Measurements from ENCODE around the gene ZBTB45. TPM values are rescaled to one million over a fixed set of nuclear protein-coding genes. Genes with fewer than 3 reads are reported as not detected.
A peak's percentile ranks its signal among the peaks of the same experiment; 100 is the strongest.

Gene ZBTB45
- total RNA-seq, 4 donors from 2014 or later: 7.4 to 21.6 (median 14.3) TPM

- H3K4me3 ChIP-seq: no peak overlapping the region
- no peaks in the 10 kb centered on the region for H3K9me3 ChIP-seq
- H3K27me3 ChIP-seq: no peaks in the 10 kb centered on the region
- H3K4me1 ChIP-seq: peaks cover 0 to 18% (median 6%) of the 10 kb centered on the region in 4 donors
- no peak overlapping the region for H3K27ac ChIP-seq
- no peak for DNase-seq
- TF ChIP-seq CTCF (IDR thresholded peaks at IDR 0.05) (no peak), POLR2A (IDR thresholded peaks at IDR 0.05) (no peak)
- peaks cover 0 to 17% (median 0%) of the 10 kb centered on the region in 3 donors for H3K36me3 ChIP-seq
Measured at GRCh38 chr19:58479303-58479702, 40.3 kb downstream of the ZBTB45 start.

DNA sequence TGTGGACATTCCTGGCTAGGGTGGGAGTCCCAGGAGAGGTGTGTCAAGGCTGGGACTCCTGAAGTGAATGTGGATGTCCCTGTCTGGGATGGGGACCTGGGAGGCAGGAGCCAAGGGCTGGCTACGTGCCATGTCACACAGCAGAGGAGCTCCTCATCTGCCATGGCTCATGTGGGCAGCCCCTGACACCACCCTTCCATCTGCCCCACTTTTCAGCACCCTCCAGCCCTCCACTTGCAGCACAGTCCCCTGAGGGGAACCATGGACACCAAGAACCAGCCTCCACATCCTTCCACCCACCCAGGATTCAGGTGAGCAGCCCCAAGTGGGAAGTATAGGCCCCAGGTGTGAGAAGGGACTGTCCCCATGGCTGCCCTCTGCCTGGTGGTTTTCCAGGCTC is 41.7 kb downstream of the ZBTB45 start:
- Histone ChIP-seq H3K36me3 (peaks cover 0 to 20% (median 0%) of the 10 kb centered on the region in 3 donors), H3K27ac (no peak overlapping the region), H3K27me3 (no peaks in the 10 kb centered on the region), H3K4me3 (no peak overlapping the region), H3K4me1 (peaks cover 0 to 18% (median 6%) of the 10 kb centered on the region in 4 donors), H3K9me3 (no peaks in the 10 kb centered on the region)
- no peak for TF ChIP-seq CTCF (IDR thresholded peaks at IDR 0.05)
- no peak for TF ChIP-seq POLR2A (IDR thresholded peaks at IDR 0.05)
- DNase-seq: no peak

DNA sequence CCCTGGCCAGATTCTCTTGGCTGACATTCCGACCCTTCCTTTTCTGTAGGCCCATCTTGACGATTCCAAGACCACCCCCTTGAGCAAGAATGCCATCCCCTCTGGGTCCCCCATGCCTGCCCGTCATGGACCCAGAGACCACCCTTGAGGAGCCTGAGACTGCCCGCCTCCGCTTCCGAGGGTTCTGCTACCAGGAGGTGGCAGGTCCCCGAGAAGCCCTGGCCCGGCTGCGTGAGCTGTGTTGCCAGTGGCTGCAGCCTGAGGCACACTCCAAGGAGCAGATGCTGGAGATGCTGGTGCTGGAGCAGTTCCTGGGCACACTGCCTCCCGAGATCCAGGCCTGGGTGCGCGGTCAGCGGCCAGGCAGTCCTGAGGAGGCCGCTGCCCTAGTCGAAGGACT is 42.5 kb downstream of the ZBTB45 start:
- Histone ChIP-seq H3K36me3 (peaks cover 0 to 28% (median 0%) of the 10 kb centered on the region in 3 donors), H3K27ac (peak overlapping the region in 1 of 4 donors; percentile 85), H3K27me3 (no peaks in the 10 kb centered on the region), H3K9me3 (no peaks in the 10 kb centered on the region), H3K4me3 (no peak overlapping the region), H3K4me1 (peaks cover 0 to 18% (median 6%) of the 10 kb centered on the region in 4 donors)
- TF ChIP-seq POLR2A (IDR thresholded peaks at IDR 0.05) (no peak), CTCF (IDR thresholded peaks at IDR 0.05) (no peak)
- no peak for DNase-seq

DNA sequence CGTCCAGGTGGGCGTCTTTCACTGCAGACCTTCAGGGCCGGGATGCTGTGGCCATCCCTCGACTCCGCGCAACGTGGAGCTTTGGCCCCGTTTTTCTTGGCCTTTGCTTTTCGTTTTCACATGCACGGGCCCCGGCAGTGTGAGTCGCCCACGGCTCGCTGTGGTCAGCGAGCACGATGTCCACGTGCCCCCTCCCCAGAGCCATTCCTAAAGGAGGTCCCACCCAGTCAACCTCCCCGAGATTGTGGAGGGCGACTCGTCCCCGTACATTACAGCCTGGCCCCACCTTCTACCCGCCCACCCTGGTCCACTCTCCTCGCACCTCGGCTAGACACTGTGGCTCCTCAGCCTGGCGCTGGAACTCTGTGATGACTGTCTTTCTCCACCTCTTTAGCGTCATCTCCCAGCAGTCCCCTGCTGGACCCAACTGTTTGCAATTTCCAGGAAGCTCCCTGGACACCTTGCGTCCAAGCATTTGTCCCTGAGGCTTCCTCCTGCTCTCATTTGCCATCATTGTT is 43.1 kb downstream of the ZBTB45 start:
- no peaks in the 10 kb centered on the region for H3K27me3 ChIP-seq
- peaks cover 0 to 18% (median 6%) of the 10 kb centered on the region in 4 donors for H3K4me1 ChIP-seq
- peaks cover 0 to 32% (median 0%) of the 10 kb centered on the region in 3 donors for H3K36me3 ChIP-seq
- peak overlapping the region; percentile 66 to 71 (median 68) for H3K4me3 ChIP-seq
- no peak for DNase-seq
- TF ChIP-seq POLR2A (IDR thresholded peaks at IDR 0.05): no peak
- TF ChIP-seq CTCF (IDR thresholded peaks at IDR 0.05): no peak
- H3K27ac ChIP-seq: peak overlapping the region; percentile 79 to 89 (median 86)
- no peaks in the 10 kb centered on the region for H3K9me3 ChIP-seq

- Histone ChIP-seq H3K9me3 (no peaks in the 10 kb centered on the region), H3K27ac (peak within 1 kb of the TSS; percentile 79 to 89 (median 86)), H3K36me3 (peaks cover 0 to 32% (median 0%) of the 10 kb centered on the region in 3 donors), H3K4me3 (peak within 1 kb of the TSS; percentile 66 to 71 (median 68)), H3K4me1 (peaks cover 0 to 18% (median 6%) of the 10 kb centered on the region in 4 donors), H3K27me3 (no peaks in the 10 kb centered on the region)
- TF ChIP-seq POLR2A (IDR thresholded peaks at IDR 0.05): peak; percentile 41 to 46
- no peak for TF ChIP-seq CTCF (IDR thresholded peaks at IDR 0.05)
- DNase-seq: peak; percentile 97 to 99 (median 97)
Measured at GRCh38 chr19:58475714-58476497, 43.7 kb downstream of the ZBTB45 start, which contains the start of gene ZNF446. Gene ZNF446 (plus strand): TSS chr19:58476352. CDS start chr19:58477219, 867 bp downstream.
